OCI-LY1 (cell line): ENCODE measurements around the gene YARS1.

Experiments used
- CTCF ChIP-seq: fragments of 200-600 bp; sonication (generic), shearing (Covaris generic); IDR thresholded peaks from 2 replicates; pipeline ENCODE4 v1.5.1; 2017; ENCODE audit warnings: mild to moderate bottlenecking, antibody characterized with exemption, low read length, moderate library complexity, mixed read lengths
- EZH2 ChIP-seq: fragments of 200-600 bp; sonication (generic), shearing (Covaris generic); IDR thresholded peaks from 2 replicates; pipeline ENCODE4 v1.8.0; 2017; ENCODE audit warnings: borderline replicate concordance, mixed run types, mild to moderate bottlenecking, antibody characterized with exemption, low read length, moderate library complexity, mixed read lengths

GRCh38 chr1:32782086-32782485 is 35.1 kb downstream of the YARS1 start:
- TF ChIP-seq CTCF, result no peak
- no peak for TF ChIP-seq EZH2
